KMS-11 (cell line): ENCODE results near the gene TDRD9.

Source experiments
- H2AFZ ChIP-seq: fragments of 200-600 bp; sonication (generic); 2 replicates; pipeline ENCODE4 v1.6.1; 2016; ENCODE audit warnings: antibody characterized with exemption, mixed run types, low read depth
- H3K27ac ChIP-seq: fragments of 200-600 bp; sonication (generic); 2 replicates; pipeline ENCODE4 v1.6.1; 2016; ENCODE audit warnings: mild to moderate bottlenecking, mixed run types
- H3K27me3 ChIP-seq: fragments of 200-600 bp; sonication (generic); 2 replicates; pipeline ENCODE4 v1.6.1; 2017; ENCODE audit warnings: mild to moderate bottlenecking, low read depth, mixed run types, moderate library complexity; ENCODE audit not compliant: insufficient read depth
- H3K36me3 ChIP-seq: fragments of 200-600 bp; sonication (generic); 2 replicates; pipeline ENCODE4 v1.6.1; 2017; ENCODE audit warnings: mild to moderate bottlenecking, mixed run types; ENCODE audit not compliant: insufficient read depth
- H3K4me1 ChIP-seq: fragments of 200-600 bp; sonication (generic); 2 replicates; pipeline ENCODE4 v1.6.1; 2016; ENCODE audit warnings: mild to moderate bottlenecking, low read depth, mixed run types; ENCODE audit not compliant: poor library complexity, severe bottlenecking
- H3K4me2 ChIP-seq: fragments of 200-600 bp; sonication (generic); 2 replicates; pipeline ENCODE4 v1.7.0; 2016; ENCODE audit warnings: mild to moderate bottlenecking, mixed run types
- H3K4me3 ChIP-seq: fragments of 200-600 bp; sonication (generic); IDR thresholded peaks from 2 replicates; pipeline ENCODE4 v1.6.1; 2017; ENCODE audit warnings: low read depth, low read length, mixed read lengths; ENCODE audit not compliant: insufficient read depth
- H3K79me2 ChIP-seq: fragments of 200-600 bp; sonication (generic); 2 replicates; pipeline ENCODE4 v1.6.1; 2016; ENCODE audit warnings: low read depth, mixed run types; ENCODE audit not compliant: insufficient read depth
- H3K9ac ChIP-seq: fragments of 200-600 bp; sonication (generic); 2 replicates; pipeline ENCODE4 v1.6.1; 2016; ENCODE audit warnings: mild to moderate bottlenecking, mixed run types
- H4K20me1 ChIP-seq: fragments of 200-600 bp; sonication (generic); 2 replicates; pipeline ENCODE4 v1.6.1; 2016; ENCODE audit warnings: mild to moderate bottlenecking, mixed run types; ENCODE audit not compliant: insufficient read depth
- TF ChIP-seq, protein P1 (sequence below): fragments of 200-600 bp; sonication (generic); conservative IDR thresholded peaks from 2 replicates; pipeline ENCODE4 v1.6.1; 2017; ENCODE audit warnings: low read depth, mild to moderate bottlenecking, antibody characterized with exemption, low read length, moderate library complexity, mixed read lengths

Gene TDRD9

DNA sequence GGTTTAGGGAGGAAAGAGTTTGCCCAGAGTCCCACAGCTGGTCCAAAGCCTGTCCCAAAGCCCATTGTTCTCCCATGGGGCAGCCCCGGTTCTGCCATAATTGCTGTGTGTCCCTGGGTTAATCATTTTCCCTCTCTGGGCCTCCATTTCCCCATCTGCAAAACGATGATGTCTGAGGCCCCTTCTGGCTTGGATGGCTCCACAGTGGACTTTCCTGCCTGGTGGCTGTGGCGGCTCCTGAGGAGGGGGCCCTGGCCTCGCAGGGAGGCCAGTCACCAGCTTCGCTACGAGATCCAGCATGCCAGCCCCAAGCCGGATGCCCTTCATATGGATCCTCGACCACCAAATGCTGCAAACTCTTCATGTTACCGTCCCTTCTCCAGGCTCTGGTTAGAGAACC lies 43.4 kb upstream of the TDRD9 start:
- no peaks in the 10 kb centered on the region for H3K36me3 ChIP-seq
- no peaks in the 10 kb centered on the region for H4K20me1 ChIP-seq
- H3K4me2 ChIP-seq, result no peak overlapping the region
- TF ChIP-seq, protein P1, sequence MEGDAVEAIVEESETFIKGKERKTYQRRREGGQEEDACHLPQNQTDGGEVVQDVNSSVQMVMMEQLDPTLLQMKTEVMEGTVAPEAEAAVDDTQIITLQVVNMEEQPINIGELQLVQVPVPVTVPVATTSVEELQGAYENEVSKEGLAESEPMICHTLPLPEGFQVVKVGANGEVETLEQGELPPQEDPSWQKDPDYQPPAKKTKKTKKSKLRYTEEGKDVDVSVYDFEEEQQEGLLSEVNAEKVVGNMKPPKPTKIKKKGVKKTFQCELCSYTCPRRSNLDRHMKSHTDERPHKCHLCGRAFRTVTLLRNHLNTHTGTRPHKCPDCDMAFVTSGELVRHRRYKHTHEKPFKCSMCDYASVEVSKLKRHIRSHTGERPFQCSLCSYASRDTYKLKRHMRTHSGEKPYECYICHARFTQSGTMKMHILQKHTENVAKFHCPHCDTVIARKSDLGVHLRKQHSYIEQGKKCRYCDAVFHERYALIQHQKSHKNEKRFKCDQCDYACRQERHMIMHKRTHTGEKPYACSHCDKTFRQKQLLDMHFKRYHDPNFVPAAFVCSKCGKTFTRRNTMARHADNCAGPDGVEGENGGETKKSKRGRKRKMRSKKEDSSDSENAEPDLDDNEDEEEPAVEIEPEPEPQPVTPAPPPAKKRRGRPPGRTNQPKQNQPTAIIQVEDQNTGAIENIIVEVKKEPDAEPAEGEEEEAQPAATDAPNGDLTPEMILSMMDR, result no peak
- peaks cover 9% of the 10 kb centered on the region for H3K4me1 ChIP-seq
- H3K9ac ChIP-seq, result no peak overlapping the region
- H3K27ac ChIP-seq, result no peak overlapping the region
- no peak overlapping the region for H3K4me3 ChIP-seq
- no peak overlapping the region for H2AFZ ChIP-seq
- H3K27me3 ChIP-seq, result no peaks in the 10 kb centered on the region
- H3K79me2 ChIP-seq, result no peaks in the 10 kb centered on the region

DNA sequence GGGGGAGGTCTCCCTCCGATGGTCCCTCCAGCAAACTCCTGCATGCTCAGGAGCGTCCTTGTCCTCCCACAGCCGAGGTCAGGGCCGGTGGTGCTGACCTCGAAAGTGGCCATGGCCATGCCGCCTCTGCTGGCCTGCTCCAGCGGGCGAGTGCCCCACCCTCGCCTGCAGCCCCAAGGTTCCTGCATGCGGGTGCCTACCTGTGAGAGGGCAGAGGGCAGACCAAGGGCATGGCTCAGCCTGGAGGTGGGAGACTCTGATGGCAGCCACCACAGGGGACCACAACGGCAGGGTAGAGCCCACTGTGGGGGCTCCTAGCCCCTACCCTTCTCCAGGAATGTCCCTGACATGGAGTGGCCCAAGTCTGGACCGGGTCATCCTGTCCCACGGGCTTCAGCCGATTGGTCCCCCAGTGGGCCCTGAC lies 42.7 kb upstream of the TDRD9 start:
- no peak overlapping the region for H3K4me2 ChIP-seq
- H3K4me1 ChIP-seq, result peaks cover 2% of the 10 kb centered on the region

DNA sequence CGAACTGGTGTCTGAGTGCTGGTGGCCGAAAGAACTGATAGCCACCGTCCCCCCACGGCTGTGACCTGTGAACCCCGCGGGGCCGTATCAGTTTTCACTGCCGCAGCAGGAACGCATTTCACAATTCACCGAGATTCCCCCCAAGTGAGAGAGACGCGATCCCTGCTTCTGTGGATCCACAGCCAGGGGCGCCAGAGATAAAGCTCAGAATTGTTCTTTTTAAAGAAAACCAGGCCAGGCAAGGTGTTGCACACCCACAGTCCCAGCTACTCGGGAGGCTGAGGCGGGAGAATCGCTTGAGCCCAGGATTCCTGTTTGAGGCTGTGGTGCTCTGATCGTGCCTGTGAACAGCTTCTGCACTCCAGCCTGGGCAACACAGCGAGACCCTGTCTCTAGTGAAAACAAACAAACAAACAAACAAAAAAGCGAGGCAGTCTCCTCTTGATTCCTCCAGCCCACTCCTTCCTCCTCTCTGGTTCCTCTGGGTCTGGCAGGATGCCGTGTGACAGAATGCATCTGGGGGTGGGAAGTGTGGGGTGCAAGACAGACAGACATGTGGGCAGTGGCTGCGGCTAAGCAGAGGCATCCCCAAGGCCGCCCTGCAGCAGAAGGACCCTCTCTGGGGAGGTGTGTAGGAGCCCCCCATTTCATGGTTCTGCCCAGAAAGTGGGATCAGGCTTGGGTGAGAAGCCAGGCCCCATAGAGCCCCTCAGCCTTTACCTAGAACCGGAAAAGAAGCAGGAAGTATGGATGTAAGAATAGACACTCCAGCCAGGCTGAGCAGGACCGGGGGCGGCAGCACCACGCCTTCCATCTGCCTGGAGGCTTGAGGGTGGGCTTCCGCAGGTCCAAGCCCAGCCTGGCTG lies 41.7 kb upstream of the TDRD9 start:
- Histone ChIP-seq H3K4me3 (no peak overlapping the region), H4K20me1 (no peaks in the 10 kb centered on the region), H3K27ac (no peak overlapping the region), H3K27me3 (no peaks in the 10 kb centered on the region), H3K79me2 (no peaks in the 10 kb centered on the region), H3K36me3 (no peaks in the 10 kb centered on the region), H3K4me2 (no peak overlapping the region), H3K9ac (no peak overlapping the region), H3K4me1 (no peaks in the 10 kb centered on the region), H2AFZ (no peak overlapping the region)
- TF ChIP-seq, protein P1, result no peak

More for the DNA sequence above, 42.7 kb upstream of the TDRD9 start:
- no peaks in the 10 kb centered on the region for H4K20me1 ChIP-seq
- H3K4me3 ChIP-seq, result no peak overlapping the region
- no peak overlapping the region for H3K9ac ChIP-seq
- H3K27me3 ChIP-seq, result no peaks in the 10 kb centered on the region
- no peaks in the 10 kb centered on the region for H3K36me3 ChIP-seq
- H3K27ac ChIP-seq, result no peak overlapping the region
- H3K79me2 ChIP-seq, result no peaks in the 10 kb centered on the region
- no peak overlapping the region for H2AFZ ChIP-seq
- TF ChIP-seq, protein P1, result no peak

DNA sequence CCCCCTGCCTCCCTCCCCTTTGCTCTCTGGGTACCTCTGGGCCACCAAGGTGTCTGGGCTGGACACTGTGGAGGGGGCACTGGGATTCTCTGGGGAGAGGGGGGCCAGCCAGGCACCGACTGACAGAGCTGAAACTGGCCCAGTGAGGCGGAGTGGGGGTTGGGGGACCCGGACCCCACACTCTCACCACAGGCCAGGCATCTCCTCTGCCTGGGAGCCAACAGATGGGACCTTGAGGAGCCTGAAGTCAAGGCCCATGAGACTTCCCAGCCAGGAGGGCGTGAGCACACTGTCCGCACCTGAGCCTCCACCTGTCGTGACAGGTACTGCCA lies 41.1 kb upstream of the TDRD9 start:
- no peaks in the 10 kb centered on the region for H3K36me3 ChIP-seq
- H3K4me2 ChIP-seq, result no peak overlapping the region
- H3K4me3 ChIP-seq, result no peak overlapping the region
- H4K20me1 ChIP-seq, result no peaks in the 10 kb centered on the region
- H3K9ac ChIP-seq, result no peak overlapping the region
- no peak overlapping the region for H3K27ac ChIP-seq
- H2AFZ ChIP-seq, result no peak overlapping the region
- H3K4me1 ChIP-seq, result no peaks in the 10 kb centered on the region
- H3K79me2 ChIP-seq, result no peaks in the 10 kb centered on the region
- no peaks in the 10 kb centered on the region for H3K27me3 ChIP-seq
- TF ChIP-seq, protein P1, result no peak
